HepG2 (cell line): ENCODE results near the gene NGEF. TPM values are rescaled to one million over a fixed set of nuclear protein-coding genes. Genes with fewer than 3 reads are reported as not detected.
A peak's percentile ranks its signal among the peaks of the same experiment; 100 is the strongest.

Experiments used
- CCAR2 ChIP-seq: fragments of 200-400 bp; formaldehyde crosslinking; optimal IDR thresholded peaks from 2 replicates; pipeline ENCODE3; 2018; ENCODE audit warnings: low read depth, mild to moderate bottlenecking, low read length, moderate library complexity
- CEBPB ChIP-seq: IDR thresholded peaks from 2 replicates; pipeline ENCODE4 v1.6.1; 2011; ENCODE audit warnings: low read depth, low read length, improper control_type of control experiment, borderline replicate concordance
- HMG20B ChIP-seq: conservative IDR thresholded peaks from 2 replicates; pipeline ENCODE4 v1.6.1; 2016; ENCODE audit warnings: missing genetic modification reagents, missing compliant biosample characterization
- HNRNPK ChIP-seq: fragments of 200-400 bp; formaldehyde crosslinking; IDR thresholded peaks from 2 replicates; pipeline ENCODE4 v1.6.1; 2018; ENCODE audit warnings: low read length, low read depth, moderate library complexity, mild to moderate bottlenecking; ENCODE audit not compliant: poor library complexity, severe bottlenecking
- MYPOP ChIP-seq: sonication (generic); formaldehyde crosslinking; IDR thresholded peaks from 2 replicates; pipeline ENCODE4 v1.8.1; 2023; ENCODE audit warnings: mild to moderate bottlenecking, moderate library complexity, missing genetic modification reagents
- PAX8 ChIP-seq: sonication (generic); formaldehyde crosslinking; IDR thresholded peaks from 2 replicates; pipeline ENCODE4 v1.8.0; 2022; ENCODE audit warnings: mild to moderate bottlenecking, missing genetic modification reagents, borderline replicate concordance
- RAD51 ChIP-seq: fragments of 450-650 bp; IDR thresholded peaks from 2 replicates; pipeline ENCODE4 v1.6.1; 2016; ENCODE audit warnings: borderline replicate concordance
- RFXAP ChIP-seq: sonication (generic); formaldehyde crosslinking; IDR thresholded peaks from 2 replicates; pipeline ENCODE4 v1.4.0; 2020; ENCODE audit warnings: missing genetic modification reagents, borderline replicate concordance
- SPEN ChIP-seq: sonication (generic); formaldehyde crosslinking; IDR thresholded peaks from 2 replicates; pipeline ENCODE4 v1.5.1; 2020; ENCODE audit warnings: low read depth, mild to moderate bottlenecking, missing genetic modification reagents
- TBX3 ChIP-seq: fragments of 450-650 bp; IDR thresholded peaks from 2 replicates; pipeline ENCODE4 v1.6.1; 2017; ENCODE audit warnings: antibody characterized with exemption, mild to moderate bottlenecking, inconsistent platforms, borderline replicate concordance
- THYN1 ChIP-seq: sonication (generic); formaldehyde crosslinking; IDR thresholded peaks from 2 replicates; pipeline ENCODE4 v1.8.1; 2023; ENCODE audit warnings: low read depth, mild to moderate bottlenecking, moderate library complexity, missing genetic modification reagents, borderline replicate concordance
- ZNF30 ChIP-seq: sonication (generic); formaldehyde crosslinking; IDR thresholded peaks from 2 replicates; pipeline ENCODE4 v1.5.0; 2020; ENCODE audit warnings: mild to moderate bottlenecking, missing genetic modification reagents
- ZNF570 ChIP-seq: sonication (generic); formaldehyde crosslinking; IDR thresholded peaks from 2 replicates; pipeline ENCODE4 v1.4.0; 2020; ENCODE audit warnings: mild to moderate bottlenecking, missing genetic modification reagents, borderline replicate concordance
- ZNF614 ChIP-seq: IDR thresholded peaks from 2 replicates; pipeline ENCODE4 v1.6.1; 2018; ENCODE audit warnings: missing biosample characterization, missing genetic modification reagents, inconsistent platforms, borderline replicate concordance
- ZNF672 ChIP-seq: sonication (generic); formaldehyde crosslinking; IDR thresholded peaks from 2 replicates; pipeline ENCODE4 v1.8.1; 2022; ENCODE audit warnings: missing genetic modification reagents
- ZNF83 ChIP-seq: sonication (generic); formaldehyde crosslinking; IDR thresholded peaks from 2 replicates; pipeline ENCODE4 v1.4.0; 2020; ENCODE audit warnings: missing genetic modification reagents, mild to moderate bottlenecking, borderline replicate concordance
- polyA plus RNA-seq, 8 experiments: library from polyadenylated mRNA; depleted of rRNA in 3 of 8; stranded (reverse) in 7 of 8; unstranded in 1 of 8; fragments of >200 nt; fragmentation: Illumina TruSeq in 4 of 8; extraction: Trizol in 4 of 8; gene quantifications; 2 replicates each; pipeline versions ENCODE4 v1.2.1 to v1.2.3, GENCODE V29; 2011 to 2016; ENCODE audit warnings: low read depth in 4 of 8, missing spikeins in 1 of 8, mixed read lengths in 1 of 8; ENCODE audit not compliant: insufficient read depth in 1 of 8
- total RNA-seq, 5 experiments: library from RNA; depleted of rRNA; stranded (reverse); fragments of >200 nt; fragmentation: Illumina TruSeq; extraction: Trizol; gene quantifications; 2 replicates each; pipeline ENCODE4 v1.2.3, GENCODE V29; 2016; ENCODE audit warnings: low read depth in 1 of 5
- TF ChIP-seq, protein P1 (sequence below): sonication (generic); formaldehyde crosslinking; IDR thresholded peaks from 2 replicates; pipeline ENCODE4 v1.4.0; 2020; ENCODE audit warnings: missing genetic modification reagents, borderline replicate concordance
- TF ChIP-seq, protein P2 (sequence below): sonication (generic); formaldehyde crosslinking; IDR thresholded peaks from 2 replicates; pipeline ENCODE4 v1.4.0; 2020; ENCODE audit warnings: missing genetic modification reagents
- TF ChIP-seq, protein P3 (sequence below): sonication (generic); formaldehyde crosslinking; conservative IDR thresholded peaks from 2 replicates; pipeline ENCODE4 v1.4.0; 2020; ENCODE audit warnings: missing genetic modification reagents
- TF ChIP-seq, protein P4 (sequence below): sonication (generic); formaldehyde crosslinking; IDR thresholded peaks from 2 replicates; pipeline ENCODE4 v1.4.0; 2020; ENCODE audit warnings: missing genetic modification reagents, mild to moderate bottlenecking, borderline replicate concordance

The NGEF gene
- total and polyA plus RNA-seq, 2 of the 13 experiments (the other 11 are each of a cell fraction or from before 2014, with no cell fraction given), result 14.4 to 36.9 TPM

DNA sequence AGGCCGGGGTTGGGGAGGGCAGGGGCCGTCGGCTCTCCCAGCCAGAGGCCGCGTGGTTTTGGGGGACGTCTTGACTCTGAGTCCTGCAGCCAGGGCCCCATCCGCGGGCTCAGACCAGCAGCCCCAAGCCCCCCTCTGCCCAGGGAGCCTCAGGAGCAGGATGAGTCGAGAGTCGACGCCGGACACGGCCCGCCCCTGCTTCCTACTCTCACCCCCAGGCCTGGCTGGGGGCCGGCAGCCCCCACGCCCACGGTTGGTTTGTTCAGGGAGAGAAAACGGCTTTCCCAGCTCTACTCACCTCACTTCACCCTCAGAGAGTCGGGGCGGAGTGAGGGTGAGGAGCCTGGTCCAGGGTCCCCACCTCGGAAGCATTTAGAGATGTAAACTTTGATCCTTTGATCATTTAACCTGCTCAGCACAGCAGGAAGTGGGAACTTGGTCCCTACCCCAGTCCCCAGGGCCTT, 136.0 kb downstream of the NGEF start (continued):
- TF ChIP-seq HNRNPK (no peak), RAD51 (no peak), MYPOP (no peak), CEBPB (no peak), ZNF570 (CRISPR knock-in tag) (no peak), TBX3 (no peak), ZNF83 (CRISPR knock-in tag) (no peak), HMG20B (CRISPR knock-in tag) (no peak), ZNF614 (no peak), ZNF672 (CRISPR knock-in tag) (no peak), RFXAP (no peak), ZNF30 (CRISPR knock-in tag) (no peak), SPEN (CRISPR knock-in tag) (no peak), CCAR2 (no peak), THYN1 (CRISPR knock-in tag) (0 out of 2 replicates have a peak, but pooled peaks have one; percentile 78), PAX8 (CRISPR knock-in tag) (no peak)
- TF ChIP-seq, protein P1, sequence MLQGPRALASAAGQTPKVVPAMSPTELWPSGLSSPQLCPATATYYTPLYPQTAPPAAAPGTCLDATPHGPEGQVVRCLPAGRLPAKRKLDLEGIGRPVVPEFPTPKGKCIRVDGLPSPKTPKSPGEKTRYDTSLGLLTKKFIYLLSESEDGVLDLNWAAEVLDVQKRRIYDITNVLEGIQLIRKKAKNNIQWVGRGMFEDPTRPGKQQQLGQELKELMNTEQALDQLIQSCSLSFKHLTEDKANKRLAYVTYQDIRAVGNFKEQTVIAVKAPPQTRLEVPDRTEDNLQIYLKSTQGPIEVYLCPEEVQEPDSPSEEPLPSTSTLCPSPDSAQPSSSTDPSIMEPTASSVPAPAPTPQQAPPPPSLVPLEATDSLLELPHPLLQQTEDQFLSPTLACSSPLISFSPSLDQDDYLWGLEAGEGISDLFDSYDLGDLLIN (CRISPR knock-in tag), result 0 out of 2 replicates have a peak, but pooled peaks have one; percentile 50
- TF ChIP-seq, protein P2, sequence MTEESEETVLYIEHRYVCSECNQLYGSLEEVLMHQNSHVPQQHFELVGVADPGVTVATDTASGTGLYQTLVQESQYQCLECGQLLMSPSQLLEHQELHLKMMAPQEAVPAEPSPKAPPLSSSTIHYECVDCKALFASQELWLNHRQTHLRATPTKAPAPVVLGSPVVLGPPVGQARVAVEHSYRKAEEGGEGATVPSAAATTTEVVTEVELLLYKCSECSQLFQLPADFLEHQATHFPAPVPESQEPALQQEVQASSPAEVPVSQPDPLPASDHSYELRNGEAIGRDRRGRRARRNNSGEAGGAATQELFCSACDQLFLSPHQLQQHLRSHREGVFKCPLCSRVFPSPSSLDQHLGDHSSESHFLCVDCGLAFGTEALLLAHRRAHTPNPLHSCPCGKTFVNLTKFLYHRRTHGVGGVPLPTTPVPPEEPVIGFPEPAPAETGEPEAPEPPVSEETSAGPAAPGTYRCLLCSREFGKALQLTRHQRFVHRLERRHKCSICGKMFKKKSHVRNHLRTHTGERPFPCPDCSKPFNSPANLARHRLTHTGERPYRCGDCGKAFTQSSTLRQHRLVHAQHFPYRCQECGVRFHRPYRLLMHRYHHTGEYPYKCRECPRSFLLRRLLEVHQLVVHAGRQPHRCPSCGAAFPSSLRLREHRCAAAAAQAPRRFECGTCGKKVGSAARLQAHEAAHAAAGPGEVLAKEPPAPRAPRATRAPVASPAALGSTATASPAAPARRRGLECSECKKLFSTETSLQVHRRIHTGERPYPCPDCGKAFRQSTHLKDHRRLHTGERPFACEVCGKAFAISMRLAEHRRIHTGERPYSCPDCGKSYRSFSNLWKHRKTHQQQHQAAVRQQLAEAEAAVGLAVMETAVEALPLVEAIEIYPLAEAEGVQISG (CRISPR knock-in tag), result no peak
- TF ChIP-seq, protein P3, sequence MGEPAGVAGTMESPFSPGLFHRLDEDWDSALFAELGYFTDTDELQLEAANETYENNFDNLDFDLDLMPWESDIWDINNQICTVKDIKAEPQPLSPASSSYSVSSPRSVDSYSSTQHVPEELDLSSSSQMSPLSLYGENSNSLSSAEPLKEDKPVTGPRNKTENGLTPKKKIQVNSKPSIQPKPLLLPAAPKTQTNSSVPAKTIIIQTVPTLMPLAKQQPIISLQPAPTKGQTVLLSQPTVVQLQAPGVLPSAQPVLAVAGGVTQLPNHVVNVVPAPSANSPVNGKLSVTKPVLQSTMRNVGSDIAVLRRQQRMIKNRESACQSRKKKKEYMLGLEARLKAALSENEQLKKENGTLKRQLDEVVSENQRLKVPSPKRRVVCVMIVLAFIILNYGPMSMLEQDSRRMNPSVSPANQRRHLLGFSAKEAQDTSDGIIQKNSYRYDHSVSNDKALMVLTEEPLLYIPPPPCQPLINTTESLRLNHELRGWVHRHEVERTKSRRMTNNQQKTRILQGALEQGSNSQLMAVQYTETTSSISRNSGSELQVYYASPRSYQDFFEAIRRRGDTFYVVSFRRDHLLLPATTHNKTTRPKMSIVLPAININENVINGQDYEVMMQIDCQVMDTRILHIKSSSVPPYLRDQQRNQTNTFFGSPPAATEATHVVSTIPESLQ (CRISPR knock-in tag), result no peak
- TF ChIP-seq, protein P4, sequence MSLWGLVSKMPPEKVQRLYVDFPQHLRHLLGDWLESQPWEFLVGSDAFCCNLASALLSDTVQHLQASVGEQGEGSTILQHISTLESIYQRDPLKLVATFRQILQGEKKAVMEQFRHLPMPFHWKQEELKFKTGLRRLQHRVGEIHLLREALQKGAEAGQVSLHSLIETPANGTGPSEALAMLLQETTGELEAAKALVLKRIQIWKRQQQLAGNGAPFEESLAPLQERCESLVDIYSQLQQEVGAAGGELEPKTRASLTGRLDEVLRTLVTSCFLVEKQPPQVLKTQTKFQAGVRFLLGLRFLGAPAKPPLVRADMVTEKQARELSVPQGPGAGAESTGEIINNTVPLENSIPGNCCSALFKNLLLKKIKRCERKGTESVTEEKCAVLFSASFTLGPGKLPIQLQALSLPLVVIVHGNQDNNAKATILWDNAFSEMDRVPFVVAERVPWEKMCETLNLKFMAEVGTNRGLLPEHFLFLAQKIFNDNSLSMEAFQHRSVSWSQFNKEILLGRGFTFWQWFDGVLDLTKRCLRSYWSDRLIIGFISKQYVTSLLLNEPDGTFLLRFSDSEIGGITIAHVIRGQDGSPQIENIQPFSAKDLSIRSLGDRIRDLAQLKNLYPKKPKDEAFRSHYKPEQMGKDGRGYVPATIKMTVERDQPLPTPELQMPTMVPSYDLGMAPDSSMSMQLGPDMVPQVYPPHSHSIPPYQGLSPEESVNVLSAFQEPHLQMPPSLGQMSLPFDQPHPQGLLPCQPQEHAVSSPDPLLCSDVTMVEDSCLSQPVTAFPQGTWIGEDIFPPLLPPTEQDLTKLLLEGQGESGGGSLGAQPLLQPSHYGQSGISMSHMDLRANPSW (CRISPR knock-in tag), result no peak
